GM23338 (cell line): Measurements from ENCODE around the gene URI1. TPM values are rescaled to one million over a fixed set of nuclear protein-coding genes. Genes with fewer than 3 reads are reported as not detected.
A peak's percentile ranks its signal among the peaks of the same experiment; 100 is the strongest.

Source experiments
- ATAC-seq: fragments of 200-7000 bp; cut with Tn5 transposase; 3 replicates; pipeline ENCODE4 v1.9.1; 2020
- DNase-seq: peaks from one replicate; pipeline ENCODE4 v3.0.0-alpha.2; 2015; ENCODE audit warnings: low spot score
- H2AFZ ChIP-seq: fragments of 200-600 bp; sonication (generic); 2 replicates; pipeline ENCODE4 v1.8.0; 2016; ENCODE audit warnings: antibody characterized with exemption, mild to moderate bottlenecking, moderate library complexity
- H3F3A ChIP-seq: fragments of 200-600 bp; sonication (generic); replicated peaks from 2 replicates; pipeline ENCODE4 v1.8.0; 2017; ENCODE audit warnings: antibody characterized with exemption, mixed run types, low read depth
- H3K27ac ChIP-seq: fragments of 200-600 bp; sonication (generic); 2 replicates; pipeline ENCODE4 v1.6.1; 2016; ENCODE audit warnings: low read depth
- H3K27me3 ChIP-seq: fragments of 200-600 bp; sonication (generic); 2 replicates; pipeline ENCODE4 v1.8.0; 2016; ENCODE audit warnings: mild to moderate bottlenecking, mixed run types, moderate library complexity; ENCODE audit not compliant: insufficient read depth
- H3K36me3 ChIP-seq: fragments of 200-600 bp; sonication (generic); 2 replicates; pipeline ENCODE4 v1.8.0; 2016; ENCODE audit warnings: mild to moderate bottlenecking; ENCODE audit not compliant: insufficient read depth
- H3K4me1 ChIP-seq: fragments of 200-600 bp; sonication (generic); 2 replicates; pipeline ENCODE4 v1.8.0; 2016; ENCODE audit warnings: mild to moderate bottlenecking, moderate library complexity; ENCODE audit not compliant: insufficient read depth
- H3K4me2 ChIP-seq: fragments of 200-600 bp; sonication (generic); 2 replicates; pipeline ENCODE4 v1.7.1; 2017; ENCODE audit warnings: mixed run types
- H3K4me3 ChIP-seq: fragments of 200-600 bp; sonication (generic); 2 replicates; pipeline ENCODE4 v1.6.1; 2016; ENCODE audit warnings: mixed run types
- H3K79me2 ChIP-seq: fragments of 200-600 bp; sonication (generic); replicated peaks from 2 replicates; pipeline ENCODE4 v1.8.0; 2017; ENCODE audit warnings: mild to moderate bottlenecking; ENCODE audit not compliant: insufficient read depth
- H3K9me2 ChIP-seq: fragments of 200-600 bp; sonication (generic); 2 replicates; pipeline ENCODE4 v1.8.0; 2017; ENCODE audit not compliant: insufficient read depth
- H4K20me1 ChIP-seq: fragments of 200-600 bp; sonication (generic); replicated peaks from 2 replicates; pipeline ENCODE4 v1.8.0; 2017; ENCODE audit warnings: mild to moderate bottlenecking; ENCODE audit not compliant: insufficient read depth
- H3K27ac Mint-ChIP-seq: 2 replicates; pipeline ENCODE4 v1.8.0; 2020; ENCODE audit warnings: inconsistent platforms, mild to moderate bottlenecking, moderate library complexity, mixed read lengths
- H3K27me3 Mint-ChIP-seq: 3 replicates; pipeline ENCODE4 v1.8.0; 2022; ENCODE audit warnings: low read depth, mild to moderate bottlenecking, moderate library complexity, mixed read lengths, inconsistent platforms; ENCODE audit not compliant: insufficient read depth, poor library complexity
- H3K36me3 Mint-ChIP-seq: 3 replicates; pipeline ENCODE4 v1.8.0; 2021; ENCODE audit warnings: low read depth, mild to moderate bottlenecking, inconsistent platforms, moderate library complexity, mixed read lengths
- H3K4me1 Mint-ChIP-seq: 3 replicates; pipeline ENCODE4 v1.8.0; 2020; ENCODE audit warnings: mild to moderate bottlenecking, inconsistent platforms, mixed read lengths
- H3K4me3 Mint-ChIP-seq: 3 replicates; pipeline ENCODE4 v1.8.0; 2021; ENCODE audit warnings: moderate library complexity, mild to moderate bottlenecking, inconsistent platforms, mixed read lengths
- H3K9me3 Mint-ChIP-seq: 3 replicates; pipeline ENCODE4 v1.8.0; 2020; ENCODE audit warnings: moderate library complexity, mild to moderate bottlenecking, inconsistent platforms, mixed read lengths
- CREB1 ChIP-seq: fragments of 250-450 bp; sonication (Bioruptor Pico); IDR thresholded peaks from 2 replicates; pipeline ENCODE4 v1.5.0; 2020; ENCODE audit warnings: low read depth, mild to moderate bottlenecking, moderate library complexity
- EZH2 ChIP-seq: fragments of 200-600 bp; sonication (generic); IDR thresholded peaks from one replicate; pipeline ENCODE4 v1.8.0; 2017; ENCODE audit warnings: antibody characterized with exemption, mild to moderate bottlenecking, low read depth; ENCODE audit not compliant: unreplicated experiment
- JUNB ChIP-seq: IDR thresholded peaks from one replicate; pipeline ENCODE4 v1.6.1; 2016; ENCODE audit warnings: antibody characterized with exemption; ENCODE audit not compliant: unreplicated experiment
- POLR2AphosphoS5 ChIP-seq: IDR thresholded peaks from 2 replicates; pipeline ENCODE4 v1.6.1; 2016; ENCODE audit warnings: antibody characterized with exemption, low read depth
- ZNF114 ChIP-seq: fragments of 250-450 bp; sonication (Bioruptor Pico); IDR thresholded peaks from 2 replicates; pipeline ENCODE4 v1.5.0; 2020; ENCODE audit warnings: mild to moderate bottlenecking, moderate library complexity
- ZNF331 ChIP-seq: fragments of 250-450 bp; sonication (Bioruptor Pico); IDR thresholded peaks from 2 replicates; pipeline ENCODE4 v1.5.0; 2020; ENCODE audit warnings: low read depth, mild to moderate bottlenecking, moderate library complexity
- ZNF462 ChIP-seq: fragments of 250-450 bp; sonication (Bioruptor Pico); IDR thresholded peaks from 2 replicates; pipeline ENCODE4 v1.5.0; 2020; ENCODE audit warnings: mild to moderate bottlenecking, moderate library complexity
- polyA plus RNA-seq: library from polyadenylated mRNA; unstranded; fragments of >200 nt; fragmentation: Nextera tagmentation; extraction: Ambion mirVana; gene quantifications from 2 replicates; pipeline ENCODE4 v1.2.1, GENCODE V29; 2016
- total RNA-seq: library from RNA; depleted of rRNA; stranded (reverse); fragments of >200 nt; shearing (Covaris generic); gene quantifications from 2 replicates; pipeline ENCODE4 v1.2.3, GENCODE V29; 2014
- TF ChIP-seq, protein P1 (sequence below): IDR thresholded peaks from 2 replicates; pipeline ENCODE4 v1.6.1; 2016; ENCODE audit warnings: antibody characterized with exemption
- TF ChIP-seq, protein P2 (sequence below), 2 experiments: fragments of 200-600 bp in 1 of 2; sonication (generic) in 1 of 2; conservative IDR thresholded peaks; 2 replicates each; pipeline versions ENCODE4 v1.5.1 to v1.6.1; 2016 to 2017; ENCODE audit warnings: antibody characterized with exemption in 2 of 2, low read depth in 2 of 2, mild to moderate bottlenecking in 2 of 2, moderate library complexity in 1 of 2

URI1 gene
- total and polyA plus RNA-seq, 2 experiments from 2014 or later = 27.6 to 68.4 TPM

GRCh38 chr19:29942404-29943261 lies 594 bp downstream of the URI1 start:
- Histone ChIP-seq H4K20me1 (peaks cover 21% of the 10 kb centered on the region), H3K4me3 (peak overlapping the region; percentile 74), H2AFZ (no peak overlapping the region), H3K27me3 (peaks cover 10% of the 10 kb centered on the region; the same call in 1 of the 2 replicates), H3K9me2 (no peaks in the 10 kb centered on the region; the same call in 1 of the 2 replicates), H3K4me2 (peak overlapping the region; percentile 77), H3K36me3 (no peaks in the 10 kb centered on the region), H3K79me2 (peaks cover 50% of the 10 kb centered on the region), H3F3A (no peaks in the 10 kb centered on the region), H3K27ac (no peak overlapping the region), H3K4me1 (peaks cover 24% of the 10 kb centered on the region)
- peak overlapping the region; percentile 98 for H3K4me3 Mint-ChIP-seq
- DNase-seq = peak; percentile 71
- H3K4me1 Mint-ChIP-seq = peaks cover 29% of the 10 kb centered on the region
- peak; percentile 82 for ATAC-seq
- peaks cover 10% of the 10 kb centered on the region for H3K36me3 Mint-ChIP-seq
- peak overlapping the region; percentile 97 for H3K27ac Mint-ChIP-seq
- peaks cover 20% of the 10 kb centered on the region for H3K27me3 Mint-ChIP-seq
- peaks cover 7% of the 10 kb centered on the region; the same call in 2 of the 3 replicates for H3K9me3 Mint-ChIP-seq
- TF ChIP-seq EZH2 = no peak
- TF ChIP-seq ZNF331 (CRISPR knock-in tag) = no peak
- TF ChIP-seq JUNB = no peak
- no peak for TF ChIP-seq POLR2AphosphoS5
- TF ChIP-seq, protein P1, sequence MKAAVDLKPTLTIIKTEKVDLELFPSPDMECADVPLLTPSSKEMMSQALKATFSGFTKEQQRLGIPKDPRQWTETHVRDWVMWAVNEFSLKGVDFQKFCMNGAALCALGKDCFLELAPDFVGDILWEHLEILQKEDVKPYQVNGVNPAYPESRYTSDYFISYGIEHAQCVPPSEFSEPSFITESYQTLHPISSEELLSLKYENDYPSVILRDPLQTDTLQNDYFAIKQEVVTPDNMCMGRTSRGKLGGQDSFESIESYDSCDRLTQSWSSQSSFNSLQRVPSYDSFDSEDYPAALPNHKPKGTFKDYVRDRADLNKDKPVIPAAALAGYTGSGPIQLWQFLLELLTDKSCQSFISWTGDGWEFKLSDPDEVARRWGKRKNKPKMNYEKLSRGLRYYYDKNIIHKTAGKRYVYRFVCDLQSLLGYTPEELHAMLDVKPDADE = no peak; the same call in 1 of the 2 replicates
- no peak for TF ChIP-seq ZNF462 (CRISPR knock-in tag)
- TF ChIP-seq CREB1 (CRISPR knock-in tag) = no peak
- TF ChIP-seq, protein P2, sequence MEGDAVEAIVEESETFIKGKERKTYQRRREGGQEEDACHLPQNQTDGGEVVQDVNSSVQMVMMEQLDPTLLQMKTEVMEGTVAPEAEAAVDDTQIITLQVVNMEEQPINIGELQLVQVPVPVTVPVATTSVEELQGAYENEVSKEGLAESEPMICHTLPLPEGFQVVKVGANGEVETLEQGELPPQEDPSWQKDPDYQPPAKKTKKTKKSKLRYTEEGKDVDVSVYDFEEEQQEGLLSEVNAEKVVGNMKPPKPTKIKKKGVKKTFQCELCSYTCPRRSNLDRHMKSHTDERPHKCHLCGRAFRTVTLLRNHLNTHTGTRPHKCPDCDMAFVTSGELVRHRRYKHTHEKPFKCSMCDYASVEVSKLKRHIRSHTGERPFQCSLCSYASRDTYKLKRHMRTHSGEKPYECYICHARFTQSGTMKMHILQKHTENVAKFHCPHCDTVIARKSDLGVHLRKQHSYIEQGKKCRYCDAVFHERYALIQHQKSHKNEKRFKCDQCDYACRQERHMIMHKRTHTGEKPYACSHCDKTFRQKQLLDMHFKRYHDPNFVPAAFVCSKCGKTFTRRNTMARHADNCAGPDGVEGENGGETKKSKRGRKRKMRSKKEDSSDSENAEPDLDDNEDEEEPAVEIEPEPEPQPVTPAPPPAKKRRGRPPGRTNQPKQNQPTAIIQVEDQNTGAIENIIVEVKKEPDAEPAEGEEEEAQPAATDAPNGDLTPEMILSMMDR (conservative IDR thresholded peaks at IDR 0.05; ENCODE audit: low read depth in 2 of 2) = no peak
- no peak for TF ChIP-seq ZNF114 (CRISPR knock-in tag)
